CD4-positive, alpha-beta T cell treated with Interferon alpha-2 for 1 hour (primary cell): ENCODE results near the gene CADM1.

ENCODE experiments used
- DNase-seq, 2 donors: peaks; one replicate each; pipeline ENCODE4 v3.0.0-alpha.2; 2020 to 2022

Gene CADM1

DNA sequence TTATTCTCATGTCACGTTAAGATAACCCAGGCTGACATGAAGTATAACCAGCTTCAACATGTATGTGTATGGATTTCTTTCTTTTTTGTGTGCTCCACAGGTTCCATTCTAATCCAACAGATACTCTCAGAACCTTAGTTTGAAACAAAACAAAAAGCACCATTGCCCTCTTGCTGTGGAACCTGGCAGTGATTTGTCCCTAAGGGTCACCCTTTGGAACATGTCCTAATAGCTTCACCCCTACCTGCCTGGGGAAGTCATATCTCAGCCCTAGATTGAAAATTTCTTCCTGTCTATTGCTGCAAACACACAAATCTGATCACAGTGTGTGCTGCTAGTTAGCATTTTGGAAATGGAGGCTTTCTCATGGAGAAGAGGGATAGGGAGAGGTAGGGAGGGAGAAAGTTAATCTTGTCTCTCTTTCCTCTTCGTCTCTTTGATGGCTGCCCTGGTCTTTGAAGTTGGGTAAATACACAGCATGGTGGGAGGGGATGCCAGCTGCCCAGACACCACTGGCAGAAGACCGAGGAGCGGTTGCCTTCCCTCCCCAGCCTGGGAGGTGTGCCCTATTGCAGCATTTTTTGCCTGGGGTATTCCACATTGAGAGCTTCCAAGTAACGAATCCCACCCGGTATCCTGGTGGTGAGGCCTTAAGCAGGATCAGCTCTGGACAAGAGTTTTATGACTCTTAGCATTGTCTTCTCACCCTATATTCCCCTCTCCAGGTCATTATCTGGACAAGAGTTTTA is 11.6 kb upstream of the CADM1 start:
- DNase-seq, result no peak

DNA sequence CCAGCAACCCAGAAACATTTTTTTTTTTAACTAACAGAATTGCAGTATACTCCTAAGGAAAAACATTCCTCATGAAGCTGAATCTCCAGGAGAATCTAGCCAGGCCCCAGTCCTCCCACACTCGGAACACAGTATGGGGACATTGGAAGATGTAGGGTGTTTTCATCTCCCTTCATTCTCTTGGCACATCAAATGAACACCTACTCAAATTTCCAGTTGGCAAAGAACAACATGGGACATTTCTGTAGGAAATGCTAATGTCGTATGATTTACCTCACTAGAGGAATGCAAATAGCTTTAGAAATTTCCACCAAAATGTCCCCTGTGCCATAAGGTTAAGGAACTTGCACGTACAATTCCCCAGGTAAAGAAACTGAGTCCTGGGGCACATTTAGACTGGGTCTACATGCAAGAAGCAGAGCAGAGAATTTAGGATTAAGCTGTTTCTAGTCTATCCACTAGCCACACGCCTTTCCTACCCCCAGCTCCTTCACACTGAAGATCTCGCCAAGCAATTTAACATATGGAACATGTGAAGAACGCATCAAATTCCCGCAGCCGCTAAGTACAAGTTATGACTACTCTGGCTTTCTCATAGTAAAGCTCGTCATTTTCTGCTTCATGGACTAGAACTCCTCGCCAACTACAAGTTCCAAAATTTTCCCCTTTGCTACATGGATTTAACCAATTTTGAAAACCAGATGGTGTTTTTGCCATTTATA is 2.9 kb upstream of the CADM1 start:
- no peak for DNase-seq

DNA sequence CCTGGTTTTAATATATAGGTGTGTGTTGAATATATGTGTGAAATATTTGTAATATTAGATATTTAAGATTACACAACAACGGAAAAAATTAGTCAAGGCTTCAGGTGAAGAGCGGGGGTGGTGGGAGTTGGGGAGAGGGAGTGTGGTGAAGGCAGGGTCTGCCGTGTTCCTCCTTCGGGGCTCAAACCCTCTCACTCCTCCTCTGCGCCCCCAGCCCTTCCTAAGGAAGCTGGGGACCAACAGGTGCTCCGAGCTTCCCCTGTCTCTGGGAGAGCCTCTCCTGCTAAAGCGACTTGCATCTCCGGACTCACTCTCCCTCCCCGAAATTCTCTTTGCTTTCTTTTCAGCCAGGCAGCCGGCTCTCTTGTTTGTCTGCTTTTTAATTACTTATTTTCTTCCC is 960 bp upstream of the CADM1 start:
- DNase-seq, result no peak

DNA sequence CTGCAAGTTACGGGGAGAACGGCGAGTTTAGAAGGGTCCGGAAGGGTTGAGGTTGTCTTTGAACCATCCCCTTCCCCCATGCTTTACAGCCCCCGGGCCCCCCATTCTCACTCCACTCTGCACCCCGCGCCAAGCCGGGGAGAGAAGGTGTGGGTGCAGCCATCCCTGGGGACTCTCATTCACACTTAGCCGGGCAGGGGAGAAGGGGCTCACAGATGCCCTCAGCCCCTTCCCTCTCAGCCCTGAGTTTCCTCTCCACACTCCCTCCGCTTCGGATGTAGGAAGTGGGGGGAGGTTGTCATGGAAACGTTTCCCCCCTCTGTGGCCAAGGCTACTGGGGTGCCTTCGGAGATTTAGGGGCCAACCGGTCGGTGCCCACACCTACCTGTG is 334 bp downstream of the CADM1 start:
- no peak for DNase-seq

DNA sequence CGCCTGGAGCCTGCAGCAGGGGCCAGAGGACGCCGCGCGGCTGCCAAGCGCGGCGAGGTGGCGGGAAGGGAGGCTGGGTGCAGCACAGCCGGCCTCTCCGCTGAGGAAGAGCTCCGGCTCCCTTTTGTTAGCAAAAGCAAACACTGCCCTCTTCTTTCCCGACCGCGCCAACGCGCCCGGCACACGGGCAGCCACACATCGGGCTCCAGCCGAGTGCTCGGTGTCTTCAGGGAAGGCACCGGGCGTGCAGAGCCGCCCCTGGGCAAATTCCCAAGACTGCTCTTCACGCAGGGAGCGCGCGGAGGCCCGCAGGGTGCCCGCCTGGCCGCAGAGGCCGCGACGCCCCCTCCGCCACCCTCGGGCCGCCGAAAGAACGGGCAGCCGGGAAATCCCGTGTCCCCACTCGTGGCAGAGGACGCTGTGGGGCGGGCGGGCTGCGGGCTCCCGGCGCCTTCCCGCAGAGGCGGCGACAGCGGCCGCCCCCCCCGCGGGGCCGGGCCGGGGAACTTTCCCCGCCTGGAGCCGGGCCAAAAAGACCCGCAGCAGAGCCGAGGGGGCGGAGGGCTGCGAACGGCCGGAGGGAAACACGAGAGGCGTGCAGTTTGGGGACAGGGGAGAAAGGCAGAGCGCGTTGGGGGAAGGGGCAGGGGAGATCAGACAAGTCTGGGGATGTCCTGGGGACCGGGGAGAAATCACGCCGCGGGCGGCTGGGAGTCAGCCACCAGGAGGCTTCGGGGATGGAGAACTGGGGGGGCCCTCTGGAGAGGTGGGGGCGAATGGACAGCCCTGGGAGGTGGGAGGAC is 931 bp downstream of the CADM1 start:
- DNase-seq, result peak in 1 of 2 donors; percentile 31

DNA sequence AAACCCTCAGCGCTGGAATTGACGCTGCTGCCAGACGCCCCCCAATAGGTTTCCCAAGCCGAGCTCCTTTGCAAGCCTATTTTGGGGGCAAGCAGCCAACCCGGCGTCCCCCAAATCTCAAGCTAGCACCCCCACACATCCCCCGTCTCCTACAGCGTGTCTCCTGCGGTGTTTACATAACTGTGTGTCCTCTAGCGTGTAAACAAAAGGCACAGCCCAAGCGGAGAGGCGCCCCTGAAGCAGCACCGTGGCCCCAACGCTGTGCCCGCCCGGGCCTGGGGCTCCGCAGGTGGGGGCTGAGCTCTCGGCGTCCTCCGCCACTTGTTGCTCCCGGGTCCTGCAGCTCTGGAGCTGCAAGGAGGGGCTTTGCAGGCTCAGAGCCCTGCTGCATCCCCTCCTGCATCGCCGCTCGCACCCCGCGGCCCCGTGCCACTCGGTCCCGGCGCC is 1.6 kb downstream of the CADM1 start:
- DNase-seq, result no peak

DNA sequence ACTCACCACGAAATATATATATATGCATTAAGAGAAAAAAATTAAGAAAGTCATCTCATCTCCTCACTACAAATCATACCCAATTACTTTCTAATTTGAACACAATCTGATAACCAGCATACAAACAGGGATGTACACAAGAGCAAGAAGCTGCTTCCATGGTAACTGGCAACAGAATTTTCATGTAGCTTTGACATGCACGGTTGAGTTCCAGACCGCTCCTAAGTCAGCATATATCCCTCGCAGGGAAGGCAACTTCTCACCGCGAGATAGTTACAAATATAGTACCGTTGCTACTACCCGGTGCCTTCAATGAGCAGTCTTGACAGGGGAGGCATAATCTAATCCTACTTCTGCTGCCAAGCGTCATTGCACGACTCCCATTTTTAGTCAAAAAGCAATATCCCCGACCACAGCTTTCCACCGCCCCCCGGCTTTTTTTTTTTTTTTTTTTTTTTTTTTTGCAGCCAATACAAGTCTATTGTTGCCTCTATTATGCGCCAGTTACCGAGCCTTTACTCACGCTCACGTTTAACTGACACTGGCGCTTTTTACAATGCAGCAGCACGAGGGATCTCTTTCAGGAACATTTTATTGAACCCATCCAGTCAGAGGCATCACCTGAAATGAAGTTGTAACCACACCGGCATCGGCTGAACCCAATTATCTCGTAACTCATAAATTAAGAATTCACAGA is 2.2 kb downstream of the CADM1 start:
- peak in 1 of 2 donors; percentile 2 for DNase-seq

DNA sequence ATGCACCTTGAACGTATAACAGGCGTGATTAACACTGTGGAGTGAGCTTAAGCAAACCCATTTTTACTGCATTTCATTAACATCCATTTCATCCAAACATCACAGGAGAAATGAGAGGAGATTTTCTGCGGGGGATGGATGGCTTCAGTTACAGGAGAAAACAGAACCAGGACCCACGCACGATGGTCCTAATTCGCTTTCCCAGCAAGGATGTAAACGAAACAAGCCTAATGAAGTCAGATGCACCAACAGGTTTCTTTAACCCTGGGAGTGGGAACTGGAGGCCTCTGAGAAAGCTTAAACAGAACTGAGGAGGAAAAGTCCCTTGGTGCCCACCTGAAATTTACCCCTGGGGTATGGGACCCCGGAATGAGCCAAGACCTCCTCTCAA is 2.7 kb downstream of the CADM1 start:
- no peak for DNase-seq

DNA sequence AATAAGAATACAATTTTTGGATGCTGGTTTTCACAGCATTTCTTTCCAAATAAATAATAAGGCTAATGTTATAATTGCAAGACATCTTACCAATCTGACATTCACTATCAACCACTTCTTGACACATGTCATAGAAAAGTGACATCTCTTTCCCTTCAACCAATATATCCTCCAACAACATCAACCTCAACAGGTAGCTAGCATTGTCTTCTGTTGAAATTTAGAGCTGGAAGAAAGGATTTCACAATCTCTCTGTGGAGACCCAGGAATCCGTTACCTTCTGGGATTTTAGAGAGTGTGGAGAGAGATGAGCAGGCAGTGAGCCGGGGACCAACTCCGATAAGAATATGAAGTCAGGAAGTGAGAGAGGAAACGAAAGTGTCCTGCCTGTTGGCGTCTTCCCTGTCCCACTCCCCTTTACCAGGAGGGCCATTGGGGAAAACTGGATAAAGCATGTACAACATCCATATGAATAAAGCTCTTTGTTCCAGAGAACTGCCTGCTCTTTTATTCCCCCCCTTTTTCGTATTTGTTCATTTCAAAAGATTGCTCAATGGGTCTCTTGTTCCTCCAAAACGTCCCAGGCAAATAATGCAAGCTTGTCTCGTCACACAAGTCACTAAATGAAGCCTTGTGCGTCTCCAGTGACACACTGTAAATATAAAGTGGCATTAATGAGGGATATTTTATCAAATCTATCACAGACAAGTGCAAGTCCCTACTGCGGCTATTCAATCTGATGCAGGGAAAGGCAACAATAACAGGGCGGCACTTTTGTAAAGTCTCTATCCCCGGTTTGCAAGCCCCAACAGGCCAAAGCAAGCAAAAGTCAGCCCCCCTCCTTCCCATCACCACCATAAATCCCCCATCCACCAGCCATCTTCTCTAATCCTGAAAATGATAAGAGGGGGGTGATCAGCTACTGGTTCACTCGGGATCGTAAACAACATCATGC is 3.4 kb downstream of the CADM1 start:
- DNase-seq, result no peak

DNA sequence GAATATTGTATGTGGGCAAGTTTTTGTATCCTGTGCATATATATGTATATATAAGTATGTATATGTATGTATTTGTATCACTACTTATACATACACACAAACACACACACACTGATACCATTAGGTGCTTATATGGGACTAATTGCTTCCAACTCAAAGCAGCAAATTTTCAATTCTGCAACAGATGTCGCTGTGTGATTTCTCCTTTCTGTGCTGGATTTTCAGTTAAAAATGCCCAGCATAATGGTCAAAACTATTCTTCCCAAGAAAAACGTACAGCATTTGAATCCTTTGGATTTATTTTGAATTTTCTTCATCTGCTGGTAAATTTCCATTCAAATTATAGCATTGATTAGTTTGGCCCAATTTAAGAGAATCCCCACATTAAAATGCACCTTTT is 4.3 kb downstream of the CADM1 start:
- DNase-seq, result no peak

DNA sequence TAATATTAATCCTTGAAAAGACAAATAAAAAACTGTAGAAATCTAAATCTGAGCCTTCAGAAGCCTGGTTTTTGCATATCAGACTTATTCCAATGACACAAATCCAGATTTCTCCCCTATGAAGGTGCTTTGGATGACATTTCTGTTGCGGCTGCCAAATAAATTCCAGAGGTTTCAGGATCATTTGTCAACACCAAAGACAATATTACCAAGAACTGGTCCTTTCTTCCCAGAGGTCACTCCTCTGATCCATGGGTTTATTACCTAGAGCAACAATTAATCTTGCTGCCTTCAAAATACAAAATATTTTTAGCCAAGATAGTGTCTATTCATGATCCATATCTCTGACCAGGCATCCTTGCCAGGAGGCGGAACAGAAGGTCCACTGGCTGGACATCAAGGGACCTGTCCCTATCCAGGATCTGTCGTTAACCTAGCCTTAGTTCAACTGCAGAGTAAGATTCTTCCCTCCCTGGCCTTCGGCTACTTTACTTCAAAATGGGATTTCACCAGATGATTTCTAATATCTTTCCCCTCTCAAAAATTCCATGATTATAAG is 4.9 kb downstream of the CADM1 start:
- no peak for DNase-seq

DNA sequence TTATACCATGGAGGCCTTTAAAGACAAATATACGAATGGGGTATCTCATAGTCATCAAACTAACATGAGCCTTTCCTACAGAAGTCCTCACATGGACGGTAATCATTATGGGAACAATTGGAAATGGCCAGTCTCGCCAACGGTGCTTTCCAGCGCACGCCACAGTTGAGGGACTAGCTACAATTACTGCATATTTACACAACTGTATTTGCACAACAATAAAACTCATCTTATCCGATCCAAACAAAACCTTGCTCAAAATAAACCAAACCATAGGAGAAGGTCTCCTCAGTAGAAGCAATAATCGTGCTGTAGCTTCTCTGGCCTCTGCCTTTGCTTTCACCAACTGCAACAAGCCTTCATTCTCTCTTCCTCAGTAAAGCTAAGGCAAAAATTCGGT is 5.9 kb downstream of the CADM1 start:
- DNase-seq, result no peak

DNA sequence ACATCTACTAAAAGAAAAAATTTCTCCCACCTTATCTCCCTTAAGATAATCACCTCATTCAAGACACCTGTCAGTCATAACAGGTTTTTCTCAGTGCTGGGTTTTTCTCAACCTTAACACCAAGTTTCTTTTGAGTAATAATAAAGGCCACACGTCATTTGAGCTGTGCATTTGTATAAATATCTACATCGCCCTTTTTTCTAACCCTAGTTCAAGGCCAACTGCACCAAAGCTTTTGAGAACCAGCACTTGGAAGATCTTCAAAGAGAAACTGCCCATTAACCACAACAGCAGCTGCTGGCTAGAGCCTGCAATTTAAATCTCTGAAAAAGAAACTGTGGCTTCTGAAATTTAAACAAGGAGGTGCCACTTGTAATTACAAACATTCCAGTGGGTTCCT is 6.9 kb downstream of the CADM1 start:
- no peak for DNase-seq

DNA sequence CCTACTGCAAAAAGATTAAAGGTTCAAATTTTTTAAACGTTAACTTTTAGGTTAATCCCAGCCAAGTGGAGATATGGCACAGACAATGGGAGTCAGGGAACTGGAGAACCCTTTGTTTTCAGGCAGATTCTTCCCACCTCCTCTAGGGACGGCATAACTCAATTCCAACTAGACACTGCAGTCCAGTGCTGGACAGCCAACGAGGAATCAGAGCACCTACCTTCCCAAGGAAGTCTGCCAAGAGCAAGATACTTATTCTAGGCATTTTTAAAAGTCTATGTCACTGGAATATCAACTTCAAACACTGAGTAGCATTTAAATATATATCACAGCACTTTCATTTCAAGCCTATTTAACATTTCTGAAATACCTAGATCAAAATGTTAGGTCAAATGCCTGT is 7.3 kb downstream of the CADM1 start:
- no peak for DNase-seq

DNA sequence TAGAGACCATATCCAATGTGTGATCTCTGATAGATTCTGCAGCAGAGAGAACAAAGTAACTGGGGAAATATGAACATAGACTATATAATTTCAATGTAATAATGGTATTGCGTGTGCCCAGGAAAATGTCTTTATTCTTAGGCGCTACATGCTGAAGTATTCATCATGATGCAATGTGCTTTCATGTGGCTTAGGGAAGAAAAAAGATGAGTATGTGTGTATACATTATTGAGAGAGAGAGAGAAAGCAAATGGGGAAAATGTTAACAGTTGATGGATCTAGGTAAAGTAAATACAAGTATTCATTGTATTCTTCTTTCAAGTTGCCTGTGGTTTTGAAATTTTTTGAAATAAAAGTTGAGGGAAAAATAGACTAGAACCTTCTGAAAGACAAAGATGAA is 10.3 kb downstream of the CADM1 start:
- no peak for DNase-seq

DNA sequence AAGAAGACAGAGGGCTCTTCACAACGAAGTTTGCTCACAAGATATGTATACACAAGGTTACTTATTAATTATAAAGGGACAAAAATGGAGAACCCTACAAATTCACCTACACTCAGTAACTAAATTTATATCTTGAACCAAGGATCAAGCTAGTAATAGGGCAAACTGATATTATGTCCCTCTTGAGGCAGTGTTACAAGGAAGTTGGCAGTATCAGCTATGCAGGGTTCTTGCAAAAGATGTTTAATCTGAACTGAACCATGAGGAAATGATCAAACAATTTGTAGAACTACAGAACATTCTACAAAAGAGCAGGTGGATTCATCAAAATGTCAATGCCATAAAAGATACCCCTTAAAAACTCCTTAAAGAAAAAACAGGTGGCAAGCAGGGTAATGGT is 10.7 kb downstream of the CADM1 start:
- DNase-seq, result no peak

DNA sequence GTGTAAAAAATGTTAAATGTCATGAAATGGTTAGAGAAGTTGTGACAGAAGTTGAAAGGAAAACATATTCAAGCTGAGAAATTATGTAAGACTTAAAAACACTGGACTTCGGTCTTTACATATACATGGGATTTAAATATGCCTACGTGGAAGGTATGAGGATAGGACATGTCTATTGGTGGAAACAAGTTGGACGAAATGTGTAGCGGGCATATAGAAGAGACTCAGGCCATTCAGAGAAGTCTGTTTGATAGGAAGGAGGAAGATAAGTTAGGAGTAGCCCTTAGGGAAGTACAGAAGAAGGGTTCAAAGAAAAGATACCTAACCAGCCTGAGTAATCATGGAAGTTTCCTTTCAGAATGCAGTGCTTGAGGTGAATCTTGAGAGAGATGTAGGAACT is 14.7 kb downstream of the CADM1 start:
- DNase-seq, result no peak

DNA sequence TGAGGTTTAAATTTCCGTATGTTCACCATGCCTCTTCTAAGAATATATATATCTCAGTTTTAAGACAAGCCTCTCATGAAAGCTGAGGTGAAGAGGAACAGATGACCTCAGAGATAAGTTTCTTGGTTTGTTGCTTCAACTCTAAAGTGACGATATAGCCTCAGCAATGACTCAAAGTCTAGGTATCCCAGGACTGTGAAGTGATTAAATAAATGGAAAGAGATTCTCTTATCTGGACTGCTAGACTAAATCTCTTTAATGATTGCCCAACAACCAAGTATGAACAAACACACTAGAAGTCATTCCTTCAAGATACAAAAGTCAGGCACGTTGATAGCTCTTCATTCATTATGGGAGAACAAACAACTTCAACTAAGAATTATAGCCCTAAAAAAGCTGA is 15.3 kb downstream of the CADM1 start:
- DNase-seq, result no peak

DNA sequence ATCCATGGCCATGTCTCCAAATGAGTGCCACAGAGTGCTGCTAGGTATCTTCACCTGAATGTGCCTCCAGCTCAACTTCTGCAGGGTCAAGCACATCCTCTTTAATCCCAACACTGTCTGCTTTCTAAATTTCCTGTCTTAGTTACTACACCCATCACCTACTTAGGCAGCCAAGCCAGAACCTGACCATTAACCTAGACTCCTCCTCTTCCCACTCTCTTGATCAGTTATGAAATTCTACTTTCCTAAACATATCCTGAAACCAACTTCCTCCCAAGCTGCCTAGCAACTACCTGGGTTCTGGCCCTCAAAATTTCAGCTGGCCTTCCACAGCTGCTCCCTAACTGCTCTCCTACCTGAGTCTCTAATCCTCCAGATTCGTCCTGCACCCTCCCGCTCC is 22.7 kb downstream of the CADM1 start:
- no peak for DNase-seq

DNA sequence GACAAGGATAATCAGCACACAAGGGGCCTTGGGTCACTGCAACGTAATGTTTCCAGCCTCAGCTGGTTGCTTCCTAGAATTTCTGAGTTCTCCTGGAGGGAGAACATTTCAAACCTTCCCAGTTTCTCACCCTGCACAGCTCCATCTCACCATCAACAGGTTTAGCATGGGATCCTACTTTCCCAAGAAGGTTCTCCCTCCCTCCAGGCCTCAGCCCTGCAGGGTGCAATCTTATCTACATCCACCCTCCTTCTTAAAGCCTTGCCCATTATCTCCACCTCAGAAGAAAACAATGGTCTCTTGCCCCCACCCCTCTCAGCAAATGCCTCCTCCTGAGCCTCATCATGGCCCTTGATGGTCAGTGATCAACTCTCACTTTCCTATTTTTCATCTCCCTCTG is 23.6 kb downstream of the CADM1 start:
- no peak for DNase-seq

DNA sequence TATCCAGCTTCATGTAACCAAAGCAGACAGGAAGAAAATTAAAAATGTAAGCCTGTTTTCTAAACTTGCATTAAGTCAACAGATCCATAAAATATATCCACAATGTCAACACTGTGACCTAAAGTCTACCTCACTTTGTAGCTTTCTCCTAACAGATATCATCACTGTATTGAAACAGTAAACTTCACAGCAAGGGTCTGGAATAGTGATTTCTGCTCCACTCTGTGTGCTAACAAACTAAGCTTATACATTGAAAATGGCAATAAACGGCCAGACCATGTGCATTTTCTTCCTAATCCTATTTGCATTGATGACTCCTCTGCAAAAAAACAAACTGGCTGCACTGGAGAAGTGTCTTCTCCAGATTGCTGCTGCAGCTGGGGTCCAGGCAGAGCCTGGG is 26.8 kb downstream of the CADM1 start:
- DNase-seq, result no peak
